ENCODE measurements around the gene CEP350. TPM values are rescaled to one million over a fixed set of nuclear protein-coding genes. Genes with fewer than 3 reads are reported as not detected.

The CEP350 gene
- 52.0 and 54.7 TPM in 2 replicates for total RNA-seq (2014; rRNA removed; shearing (Covaris generic))
- polyA plus RNA-seq (2014; cell fraction: nucleus; rRNA removed), result 13.9 and 19.3 TPM in 2 replicates

GRCh38 chr1:179954493-179955286 lies at the start of gene CEP350:
Gene CEP350, plus strand, starts transcription at chr1:179954810. Its CDS starts 31,372 bp downstream, at chr1:179986182.
- peak; percentile 100 for DNase-seq (ENCODE audit: extremely low read depth, low read depth)

- no peak for DNase-seq (ENCODE audit: extremely low read depth, low read depth)
These were observed 43.7 kb upstream of the CEP350 start for GRCh38 chr1:179910934-179911333.

GRCh38 chr1:179911812-179912211 lies 42.8 kb upstream of the CEP350 start:
- no peak for DNase-seq (ENCODE audit: extremely low read depth, low read depth)

- no peak for DNase-seq (ENCODE audit: extremely low read depth, low read depth)
These were observed 36.8 kb upstream of the CEP350 start for GRCh38 chr1:179917601-179918429.

- DNase-seq (ENCODE audit: extremely low read depth, low read depth), result no peak
These were observed 33.1 kb upstream of the CEP350 start for GRCh38 chr1:179921472-179921871.

GRCh38 chr1:179921981-179922872 lies 32.4 kb upstream of the CEP350 start:
- peak; percentile 7 for DNase-seq (ENCODE audit: extremely low read depth, low read depth)

- DNase-seq (ENCODE audit: extremely low read depth, low read depth), result no peak
These were observed 31.6 kb upstream of the CEP350 start for GRCh38 chr1:179923029-179923428.

- DNase-seq (ENCODE audit: extremely low read depth, low read depth), result no peak
These were observed 30.3 kb upstream of the CEP350 start for GRCh38 chr1:179924268-179924667.

- no peak for DNase-seq (ENCODE audit: extremely low read depth, low read depth)
These were observed 29.3 kb upstream of the CEP350 start for GRCh38 chr1:179925302-179925701.

GRCh38 chr1:179925922-179926849 lies 28.4 kb upstream of the CEP350 start:
- no peak for DNase-seq (ENCODE audit: extremely low read depth, low read depth)

- no peak for DNase-seq (ENCODE audit: extremely low read depth, low read depth)
These were observed 27.8 kb upstream of the CEP350 start for GRCh38 chr1:179926850-179927205.

- DNase-seq (ENCODE audit: extremely low read depth, low read depth), result no peak
These were observed 24.4 kb upstream of the CEP350 start for GRCh38 chr1:179929955-179930798.

- no peak for DNase-seq (ENCODE audit: extremely low read depth, low read depth)
These were observed 23.7 kb upstream of the CEP350 start for GRCh38 chr1:179930867-179931266.

GRCh38 chr1:179933219-179933618 lies 21.4 kb upstream of the CEP350 start:
- DNase-seq (ENCODE audit: extremely low read depth, low read depth), result no peak

GRCh38 chr1:179935909-179936496 lies 18.6 kb upstream of the CEP350 start:
- no peak for DNase-seq (ENCODE audit: extremely low read depth, low read depth)

GRCh38 chr1:179937668-179938254 lies 16.8 kb upstream of the CEP350 start:
- no peak for DNase-seq (ENCODE audit: extremely low read depth, low read depth)

- no peak for DNase-seq (ENCODE audit: extremely low read depth, low read depth)
These were observed 15.9 kb upstream of the CEP350 start for GRCh38 chr1:179938752-179939151.

GRCh38 chr1:179939941-179940340 lies 14.7 kb upstream of the CEP350 start:
- no peak for DNase-seq (ENCODE audit: extremely low read depth, low read depth)
